Heart left ventricle (tissue), 16 donors: ENCODE measurements around the gene ADGRB2. TPM values are rescaled to one million over a fixed set of nuclear protein-coding genes. Genes with fewer than 3 reads are reported as not detected.

Source experiments
- ATAC-seq, 4 donors: fragments of 200-7000 bp; cut with Tn5 transposase; one replicate each; pipeline ENCODE4 v1.9.1; 2020 to 2022; ENCODE audit warnings: moderate library complexity in 4 of 4, mild to moderate bottlenecking in 3 of 4, moderate number of reproducible peaks in 1 of 4
- DNase-seq, 5 donors: peaks; one replicate each; pipeline ENCODE4 v3.0.0-alpha.2; 2020
- H3K27ac ChIP-seq, 12 donors: fragments of 200-600 bp; sonication (generic) in 4 of 12; one replicate each; pipeline versions ENCODE4 v1.5.0 to v1.8.0; 2016 to 2022; ENCODE audit warnings: mild to moderate bottlenecking in 2 of 12
- H3K27me3 ChIP-seq, 9 donors: fragments of 200-600 bp; sonication (generic) in 2 of 9; one replicate each; pipeline versions ENCODE4 v1.5.1 to v1.8.0; 2016 to 2022; ENCODE audit warnings: mild to moderate bottlenecking in 3 of 9
- H3K36me3 ChIP-seq, 9 donors: fragments of 200-600 bp; sonication (generic) in 2 of 9; one replicate each; pipeline versions ENCODE4 v1.5.0 to v1.8.0; 2018 to 2022; ENCODE audit warnings: mild to moderate bottlenecking in 2 of 9
- H3K4me1 ChIP-seq, 12 donors: fragments of 200-600 bp; sonication (generic) in 4 of 12; one replicate each; pipeline versions ENCODE4 v1.5.0 to v1.8.0; 2016 to 2022; ENCODE audit warnings: mild to moderate bottlenecking in 3 of 12
- H3K4me3 ChIP-seq, 12 donors: fragments of 200-600 bp; sonication (generic) in 4 of 12; one replicate each; pipeline versions ENCODE4 v1.5.0 to v1.8.0; 2017 to 2022; ENCODE audit warnings: mild to moderate bottlenecking in 9 of 12, moderate library complexity in 4 of 12
- H3K9me3 ChIP-seq, 12 donors: fragments of 200-600 bp; sonication (generic) in 4 of 12; one replicate each; pipeline versions ENCODE4 v1.5.0 to v1.8.0; 2016 to 2022; ENCODE audit warnings: mild to moderate bottlenecking in 1 of 12
- POLR2A ChIP-seq, 2 donors: fragments of 450-650 bp; IDR thresholded peaks; one replicate each; pipeline ENCODE4 v1.6.1; 2017; ENCODE audit warnings: antibody characterized with exemption in 2 of 2, mild to moderate bottlenecking in 2 of 2, moderate library complexity in 2 of 2
- WGBS, 4 donors: extraction: QIAGEN DNeasy Blood & Tissue Kit in 2 of 4; methylation state at CpG; one replicate each; pipeline versions ENCODE4 v1.1.5 to v1.1.7; 2013 to 2018; 5-methylcytosine and 5-hydroxymethylcytosine counted together
- intact Hi-C, 10 donors: fragments of 100-400 bp; cut with DNase I; formaldehyde crosslinking; loops; one replicate each; pipeline versions ENCODE4 v1.11.1 to v1.14.2; 2022
- polyA plus RNA-seq, 2 donors: library from polyadenylated mRNA; stranded (reverse); fragments of 200-250 nt; gene quantifications; one replicate each; pipeline ENCODE4 v1.2.3, GENCODE V29; 2013
- total RNA-seq, 9 donors: library from RNA; depleted of rRNA in 2 of 9; stranded (reverse); fragments of >200 nt in 2 of 9; fragmentation: NEBNext Ultra II Directional in 3 of 9; extraction: Animal tissue kit (Norgen Biotek cat#: 25700) in 3 of 9; gene quantifications; one replicate each; pipeline versions ENCODE4 v1.1.0 to v1.2.4, GENCODE V29; 2016 to 2023
- TF ChIP-seq, protein P1 (sequence below), 12 donors: fragments of 200-600 bp; sonication (generic) in 4 of 12; IDR thresholded peaks; one replicate each; pipeline versions ENCODE4 v1.5.0 to v1.8.0; 2018 to 2022; ENCODE audit warnings: antibody characterized with exemption in 12 of 12, mild to moderate bottlenecking in 5 of 12
- donor health status: ischemic (EF 13 %, LVEDD 7.1; RV severe dilation, severe dysfunction).
- donor health status: healthy with polysubstance abuse.
- donor health status: DM: no; HTN: yes; CAD: no.
- donor health status: DM: no; HTN: no; CAD: no.
- donor health status: ischemic (EF 25% LVEDD 6.9; RV normal size, moderate dysfunction).
- donor health status: ischemic (EF 25% LVEDD 5.7; RV mildly dilated, moderate dysfunction).
- donor health status: healthy.
- donor health status: DM: yes; HTN: yes; CAD: no.
- donor health status: ischemic (EF 35%, LVEDD 5.7; RV mildly dilated, moderate dysfunction).
- donor health status: nonischemic (EF 11% LVEDD 7.7; RV severe dilation, severe dysfunction).
- donor health status: DM: yes; HTN: yes; CAD: no.
- donor health status: PGD.
- donor health status: ischemic (EF 29% LVEDD 5.4; RV normal size, mild dysfunction).
- donor health status: nonischemic (EF 23%, LVEDD 6.1; RV moderate dilation, normal function).

The ADGRB2 gene
- total and polyA plus RNA-seq, 11 donors: 1.1 to 18.5 (median 9.6) TPM

DNA sequence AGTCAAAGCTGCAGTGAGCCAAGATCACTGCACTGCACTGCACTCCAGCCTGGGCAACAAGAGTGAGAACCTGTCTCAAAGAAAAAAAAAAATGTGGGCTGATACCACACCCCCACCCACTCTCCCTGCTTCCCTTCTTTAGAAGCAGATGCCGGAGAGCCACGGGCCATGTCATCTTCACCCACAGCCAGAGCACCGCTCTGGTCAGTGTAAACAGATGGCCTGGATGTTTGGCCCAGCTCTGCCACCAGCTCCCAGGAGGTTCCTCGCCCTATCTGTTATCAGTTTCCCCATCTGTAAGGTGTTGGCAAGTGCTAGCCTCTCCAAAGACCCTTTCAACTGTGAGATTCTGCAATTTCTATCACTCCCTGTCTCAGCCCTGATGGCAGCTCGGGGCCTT, 11.9 kb upstream of the ADGRB2 start:
- intact Hi-C loops: no loop called here
- no peak overlapping the region for H3K4me3 ChIP-seq
- ATAC-seq: no peak
- H3K36me3 ChIP-seq: no peaks in the 10 kb centered on the region
- TF ChIP-seq, protein P1, sequence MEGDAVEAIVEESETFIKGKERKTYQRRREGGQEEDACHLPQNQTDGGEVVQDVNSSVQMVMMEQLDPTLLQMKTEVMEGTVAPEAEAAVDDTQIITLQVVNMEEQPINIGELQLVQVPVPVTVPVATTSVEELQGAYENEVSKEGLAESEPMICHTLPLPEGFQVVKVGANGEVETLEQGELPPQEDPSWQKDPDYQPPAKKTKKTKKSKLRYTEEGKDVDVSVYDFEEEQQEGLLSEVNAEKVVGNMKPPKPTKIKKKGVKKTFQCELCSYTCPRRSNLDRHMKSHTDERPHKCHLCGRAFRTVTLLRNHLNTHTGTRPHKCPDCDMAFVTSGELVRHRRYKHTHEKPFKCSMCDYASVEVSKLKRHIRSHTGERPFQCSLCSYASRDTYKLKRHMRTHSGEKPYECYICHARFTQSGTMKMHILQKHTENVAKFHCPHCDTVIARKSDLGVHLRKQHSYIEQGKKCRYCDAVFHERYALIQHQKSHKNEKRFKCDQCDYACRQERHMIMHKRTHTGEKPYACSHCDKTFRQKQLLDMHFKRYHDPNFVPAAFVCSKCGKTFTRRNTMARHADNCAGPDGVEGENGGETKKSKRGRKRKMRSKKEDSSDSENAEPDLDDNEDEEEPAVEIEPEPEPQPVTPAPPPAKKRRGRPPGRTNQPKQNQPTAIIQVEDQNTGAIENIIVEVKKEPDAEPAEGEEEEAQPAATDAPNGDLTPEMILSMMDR (IDR thresholded peaks at IDR 0.05): no peak
- no peak for TF ChIP-seq POLR2A (IDR thresholded peaks at IDR 0.05)
- H3K4me1 ChIP-seq: peaks cover 3 to 17% (median 11%) of the 10 kb centered on the region in 12 donors
- H3K27ac ChIP-seq: no peak overlapping the region
- 87 to 93% (median 88%) methylated on average over 5 of the region's 5 CpGs for WGBS, 4 donors
- H3K27me3 ChIP-seq: peaks cover 14 to 52% (median 38%) of the 10 kb centered on the region in 9 donors
- H3K9me3 ChIP-seq: no peaks in the 10 kb centered on the region
- no peak for DNase-seq

DNA sequence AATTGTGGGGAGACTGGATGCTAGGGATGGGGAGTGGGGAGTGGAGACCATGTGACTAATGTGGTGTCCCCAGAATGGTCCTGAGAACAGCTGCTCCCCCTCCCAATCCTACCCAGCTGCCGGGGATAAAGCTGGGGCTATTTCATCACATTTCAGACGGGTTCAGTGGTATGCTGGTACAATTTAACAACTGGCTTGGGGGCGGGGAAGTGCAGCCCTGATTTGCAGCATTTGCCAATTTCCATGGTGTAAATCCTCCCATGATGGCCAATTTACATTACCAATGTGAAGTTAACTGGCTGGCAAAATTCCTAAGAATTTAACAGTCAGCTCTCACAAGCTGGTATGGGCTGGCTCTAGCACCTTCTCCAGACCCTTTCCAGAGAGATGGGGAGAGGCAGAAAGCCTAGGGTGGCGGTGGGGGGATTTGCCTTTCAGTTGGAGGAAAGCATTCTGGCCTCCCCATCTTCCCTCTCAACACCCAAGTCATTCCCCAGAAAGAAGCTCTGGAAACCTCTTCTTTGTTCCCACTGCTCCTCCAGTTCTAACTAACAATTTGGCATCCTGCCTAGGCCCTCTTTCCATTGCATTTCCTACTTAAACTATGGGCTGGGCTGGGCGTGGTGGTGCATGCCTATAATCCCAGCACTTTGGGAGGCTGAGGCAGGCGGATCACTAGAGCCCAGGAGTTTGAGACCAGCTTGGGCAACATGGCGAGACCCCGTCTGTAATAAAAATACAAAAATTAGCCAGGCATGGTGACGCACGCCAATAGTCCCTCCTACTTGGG, 11.3 kb upstream of the ADGRB2 start:
- H3K36me3 ChIP-seq: no peaks in the 10 kb centered on the region
- TF ChIP-seq, protein P1 (IDR thresholded peaks at IDR 0.05): no peak
- no peak for TF ChIP-seq POLR2A (IDR thresholded peaks at IDR 0.05)
- H3K4me1 ChIP-seq: peaks cover 3 to 17% (median 11%) of the 10 kb centered on the region in 12 donors
- no peak for DNase-seq
- intact Hi-C loops: no loop called here
- 81 to 90% (median 84%) methylated on average over 10 of the region's 10 CpGs for WGBS, 4 donors
- ATAC-seq: no peak
- H3K27me3 ChIP-seq: peaks cover 14 to 52% (median 38%) of the 10 kb centered on the region in 9 donors
- H3K4me3 ChIP-seq: no peak overlapping the region
- H3K9me3 ChIP-seq: no peaks in the 10 kb centered on the region
- no peak overlapping the region for H3K27ac ChIP-seq

DNA sequence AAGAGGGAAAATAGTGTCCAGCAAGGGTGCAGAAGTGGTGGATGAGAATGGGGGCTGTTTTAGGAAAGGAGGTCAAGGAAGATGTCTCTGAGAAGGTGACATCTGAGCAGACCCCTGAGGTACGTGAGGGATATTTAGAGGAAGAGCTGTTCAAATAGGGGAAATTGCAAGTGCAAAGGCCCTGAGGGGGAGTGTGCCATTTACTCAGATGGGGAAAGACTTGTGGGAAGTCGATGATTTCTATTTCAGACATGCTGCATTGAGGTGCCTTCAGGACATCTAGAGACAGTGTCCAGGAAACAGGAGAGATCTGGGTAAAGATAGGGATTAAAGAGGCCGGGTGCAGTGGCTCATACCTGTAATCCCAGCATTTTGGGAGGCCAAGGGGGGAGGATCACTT, 10.4 kb upstream of the ADGRB2 start:
- peaks cover 3 to 24% (median 14%) of the 10 kb centered on the region in 12 donors for H3K4me1 ChIP-seq
- intact Hi-C loops: no loop called here
- no peaks in the 10 kb centered on the region for H3K9me3 ChIP-seq
- H3K27me3 ChIP-seq: peaks cover 14 to 52% (median 38%) of the 10 kb centered on the region in 9 donors
- ATAC-seq: no peak
- no peak overlapping the region for H3K27ac ChIP-seq
- no peak overlapping the region for H3K4me3 ChIP-seq
- DNase-seq: no peak
- 71 to 82% (median 78%) methylated on average over 3 of the region's 3 CpGs for WGBS, 4 donors
- no peaks in the 10 kb centered on the region for H3K36me3 ChIP-seq
- TF ChIP-seq, protein P1 (IDR thresholded peaks at IDR 0.05): no peak
- TF ChIP-seq POLR2A (IDR thresholded peaks at IDR 0.05): no peak

DNA sequence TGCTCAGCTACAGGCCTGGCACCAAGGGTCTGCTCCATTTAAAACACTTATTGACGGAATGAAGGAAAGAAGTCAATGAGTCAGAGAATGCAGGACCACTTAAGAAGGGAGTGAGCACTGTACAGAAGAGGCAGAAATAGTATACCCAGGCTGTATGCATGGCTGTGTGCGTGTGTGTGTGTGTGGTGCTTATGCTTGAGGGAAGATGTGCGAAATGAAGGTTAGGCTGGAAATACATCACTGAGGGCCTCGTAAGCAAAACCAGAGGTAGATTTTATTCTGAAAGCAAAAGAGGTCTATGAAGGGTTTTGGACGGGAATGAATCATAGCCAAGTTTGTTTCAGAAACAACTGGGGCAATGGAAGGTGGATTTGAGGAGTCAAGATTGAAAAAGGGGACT, 9.7 kb upstream of the ADGRB2 start:
- TF ChIP-seq, protein P1 (IDR thresholded peaks at IDR 0.05): no peak
- no peak for TF ChIP-seq POLR2A (IDR thresholded peaks at IDR 0.05)
- intact Hi-C loops: no loop called here
- ATAC-seq: no peak
- no peaks in the 10 kb centered on the region for H3K36me3 ChIP-seq
- WGBS, 4 donors: 93 to 96% (median 94%) methylated on average over 5 of the region's 5 CpGs
- no peaks in the 10 kb centered on the region for H3K9me3 ChIP-seq
- H3K27me3 ChIP-seq: peaks cover 14 to 52% (median 38%) of the 10 kb centered on the region in 9 donors
- H3K4me1 ChIP-seq: peaks cover 3 to 30% (median 14%) of the 10 kb centered on the region in 12 donors
- no peak overlapping the region for H3K4me3 ChIP-seq
- DNase-seq: no peak
- H3K27ac ChIP-seq: no peak overlapping the region
